SK-N-SH (cell line): ENCODE measurements around the gene TFEB. TPM values are rescaled to one million over a fixed set of nuclear protein-coding genes. Genes with fewer than 3 reads are reported as not detected.

Source experiments
- CTCF ChIA-PET: fragments of 300-600, 350-600 bp; formaldehyde crosslinking; extraction: SDS; loops from one replicate; lab custom pipeline; 2021; lab: Yijun Ruan, JAX
- POLR2A ChIA-PET: fragments of 350-600 bp; sonication (Branson Sonifier 250); formaldehyde crosslinking; extraction: SDS; loops from one replicate; lab custom pipeline; 2020; ENCODE audit warnings: antibody characterized with exemption, inconsistent platforms; lab: Yijun Ruan, JAX
- DNase-seq: peaks from one replicate; pipeline ENCODE4 v3.0.0; 2012
- H2AFZ ChIP-seq: fragments of 200-600 bp; sonication (generic); 2 replicates; pipeline ENCODE4 v1.8.1; 2016; ENCODE audit warnings: antibody characterized with exemption, mild to moderate bottlenecking, low read depth
- H3F3A ChIP-seq: fragments of 200-600 bp; sonication (generic); replicated peaks from 2 replicates; pipeline ENCODE3; 2016; ENCODE audit warnings: antibody characterized with exemption, mild to moderate bottlenecking; ENCODE audit not compliant: insufficient read depth
- H3K27ac ChIP-seq, 2 experiments: fragments of 200-500 bp in 1 of 2; fragments of 200-600 bp in 1 of 2; sonication (Bioruptor generic) in 1 of 2; sonication (generic), shearing (Covaris generic) in 1 of 2; 2 replicates each; pipeline versions ENCODE4 v1.5.1 to v1.6.1; 2014 to 2016; ENCODE audit warnings: low read depth in 2 of 2, inconsistent platforms in 1 of 2, low read length in 1 of 2, mild to moderate bottlenecking in 1 of 2, mixed read lengths in 1 of 2
- H3K27me3 ChIP-seq: fragments of 200-600 bp; sonication (generic), shearing (Covaris generic); 2 replicates; pipeline ENCODE4 v1.6.1; 2016; ENCODE audit warnings: mixed run types; ENCODE audit not compliant: insufficient read depth
- H3K36me3 ChIP-seq, 2 experiments: fragments of 200-500 bp in 1 of 2; fragments of 200-600 bp in 1 of 2; sonication (Bioruptor generic) in 1 of 2; sonication (generic) in 1 of 2; replicated peaks in 1 of 2; 2 replicates each; pipeline versions ENCODE3 to v1.5.1; 2014 to 2016; ENCODE audit warnings: low read length in 1 of 2, mild to moderate bottlenecking in 1 of 2; ENCODE audit not compliant: insufficient read depth in 2 of 2, control insufficient read depth in 1 of 2
- H3K4me1 ChIP-seq, 2 experiments: fragments of 200-500 bp in 1 of 2; fragments of 200-600 bp in 1 of 2; sonication (Bioruptor generic) in 1 of 2; sonication (generic), shearing (Covaris generic) in 1 of 2; 2 replicates each; pipeline versions ENCODE4 v1.5.1 to v1.6.1; 2014 to 2016; ENCODE audit warnings: low read depth in 1 of 2, low read length in 1 of 2, mixed run types in 1 of 2; ENCODE audit not compliant: insufficient read depth in 2 of 2, control insufficient read depth in 1 of 2
- H3K4me2 ChIP-seq: fragments of 200-600 bp; sonication (generic), shearing (Covaris generic); 2 replicates; pipeline ENCODE4 v1.6.1; 2017; ENCODE audit warnings: mixed run types
- H3K4me3 ChIP-seq, 2 experiments: fragments of 200-500 bp in 1 of 2; fragments of 200-600 bp in 1 of 2; sonication (Bioruptor generic) in 1 of 2; sonication (generic), shearing (Covaris generic) in 1 of 2; 2 replicates each; pipeline versions ENCODE4 v1.5.1 to v1.8.1; 2014 to 2016; ENCODE audit warnings: low read depth in 2 of 2, inconsistent platforms in 1 of 2, low read length in 1 of 2, mild to moderate bottlenecking in 1 of 2, mixed read lengths in 1 of 2, moderate library complexity in 1 of 2
- H3K79me2 ChIP-seq: fragments of 200-600 bp; sonication (generic); 2 replicates; pipeline ENCODE4 v1.8.1; 2017; ENCODE audit warnings: mild to moderate bottlenecking; ENCODE audit not compliant: insufficient read depth
- H3K9ac ChIP-seq: fragments of 200-600 bp; sonication (generic); 2 replicates; pipeline ENCODE4 v1.6.1; 2017; ENCODE audit warnings: mixed run types
- H3K9me2 ChIP-seq: fragments of 200-600 bp; sonication (generic); 2 replicates; pipeline ENCODE4 v1.6.1; 2017; ENCODE audit warnings: mixed run types
- H3K9me3 ChIP-seq: fragments of 200-600 bp; sonication (generic); 2 replicates; pipeline ENCODE4 v1.6.1; 2017; ENCODE audit warnings: mixed run types, mild to moderate bottlenecking, moderate library complexity
- H4K20me1 ChIP-seq: fragments of 200-600 bp; sonication (generic); 2 replicates; pipeline ENCODE4 v1.6.1; 2017; ENCODE audit warnings: mild to moderate bottlenecking, mixed run types; ENCODE audit not compliant: insufficient read depth
- CTCF ChIP-seq: fragments of 200-600 bp; sonication (generic); IDR thresholded peaks from 2 replicates; pipeline ENCODE4 v1.6.1; 2017; ENCODE audit warnings: antibody characterized with exemption, mild to moderate bottlenecking, moderate library complexity
- ELF1 ChIP-seq: IDR thresholded peaks from 2 replicates; pipeline ENCODE4 v1.4.0; 2012
- EP300 ChIP-seq, 2 experiments: IDR thresholded peaks; 2 replicates each; pipeline versions ENCODE4 v1.4.0 to v1.6.1; 2012; ENCODE audit warnings: borderline replicate concordance in 1 of 2, low read depth in 1 of 2, low read length in 1 of 2
- EZH2phosphoT487 ChIP-seq: fragments of 200-600 bp; sonication (generic); IDR thresholded peaks from 2 replicates; pipeline ENCODE4 v1.6.1; 2017; ENCODE audit warnings: low read depth, mixed run types, mild to moderate bottlenecking, antibody characterized with exemption, moderate library complexity, borderline replicate concordance
- FOSL2 ChIP-seq: IDR thresholded peaks from 2 replicates; pipeline ENCODE4 v1.4.0; 2012; ENCODE audit warnings: low read depth, mild to moderate bottlenecking, moderate library complexity, borderline replicate concordance
- GATA2 ChIP-seq: sonication (generic); formaldehyde crosslinking; IDR thresholded peaks from 2 replicates; pipeline ENCODE4 v1.5.0; 2020; ENCODE audit warnings: mild to moderate bottlenecking, missing genetic modification reagents
- MAX ChIP-seq: IDR thresholded peaks from 2 replicates; pipeline ENCODE4 v1.4.0; 2012; ENCODE audit warnings: low read depth
- MEF2A ChIP-seq: IDR thresholded peaks from 2 replicates; pipeline ENCODE4 v1.4.0; 2012; ENCODE audit warnings: low read depth, borderline replicate concordance
- POLR2AphosphoS5 ChIP-seq: IDR thresholded peaks from 2 replicates; pipeline ENCODE4 v1.6.1; 2012; ENCODE audit warnings: low read depth, low read length
- RAD21 ChIP-seq: IDR thresholded peaks from 2 replicates; pipeline ENCODE4 v1.6.1; 2012; ENCODE audit warnings: mild to moderate bottlenecking, low read length
- RCOR1 ChIP-seq: fragments of 150-350 bp; IDR thresholded peaks from 2 replicates; pipeline ENCODE4 v1.6.1; 2017; ENCODE audit warnings: antibody characterized with exemption, low read length
- REST ChIP-seq: IDR thresholded peaks from 2 replicates; pipeline ENCODE4 v1.6.1; 2012; ENCODE audit warnings: mild to moderate bottlenecking, low read depth, low read length, moderate library complexity
- RXRA ChIP-seq: IDR thresholded peaks from 2 replicates; pipeline ENCODE4 v1.4.0; 2012; ENCODE audit warnings: low read depth, mild to moderate bottlenecking, borderline replicate concordance
- SIN3A ChIP-seq: IDR thresholded peaks from 2 replicates; pipeline ENCODE4 v1.6.1; 2012; ENCODE audit warnings: low read depth, mild to moderate bottlenecking, low read length, moderate library complexity, borderline replicate concordance
- TAF1 ChIP-seq: IDR thresholded peaks from 2 replicates; pipeline ENCODE4 v1.6.1; 2012; ENCODE audit warnings: low read depth, mild to moderate bottlenecking, low read length, moderate library complexity, borderline replicate concordance
- TEAD4 ChIP-seq: IDR thresholded peaks from 2 replicates; pipeline ENCODE4 v1.4.0; 2012; ENCODE audit warnings: mild to moderate bottlenecking, borderline replicate concordance; ENCODE audit not compliant: insufficient read depth
- YY1 ChIP-seq: IDR thresholded peaks from 2 replicates; pipeline ENCODE4 v1.4.0; 2012; ENCODE audit warnings: low read depth, mild to moderate bottlenecking
- WGBS: methylation state at CpG from one replicate; pipeline ENCODE4 v1.1.6; 2017; ENCODE audit warnings: low lambda C conversion rate; 5-methylcytosine and 5-hydroxymethylcytosine counted together
- polyA plus RNA-seq, 3 experiments: library from polyadenylated mRNA; depleted of rRNA; stranded (reverse); fragments of >200 nt; gene quantifications; 2 replicates each; pipeline ENCODE4 v1.2.3, GENCODE V29; 2012
- TF ChIP-seq, protein P1 (sequence below): fragments of 150-350 bp; IDR thresholded peaks from 2 replicates; pipeline ENCODE4 v1.6.1; 2016; ENCODE audit warnings: mild to moderate bottlenecking, low read depth, low read length
- TF ChIP-seq, protein P2 (sequence below): IDR thresholded peaks from 2 replicates; pipeline ENCODE4 v1.4.0; 2012; ENCODE audit warnings: low read depth, borderline replicate concordance

The TFEB gene
- polyA plus RNA-seq, 1 of the 3 experiments (the other 2 are of a cell fraction), result 6.2 TPM

- ChIA-PET CTCF (interaction anchor here (4.5 to 6.4 kb wide), 3 partner anchors 26 to 55 kb away, joined by 29 to 53 read pairs (median 32); partner anchors contain the start of gene TOMM6), POLR2A (interaction anchor here (3.6 kb wide), 1 partner anchor 55 kb away, joined by 23 read pairs; the partner anchor contains the start of gene TOMM6)
- Histone ChIP-seq H3K27ac (peak overlapping the region in 1 of 2 experiments; percentile 81; a peak in 1 of 4 replicates), H3K4me3 (peak overlapping the region in 1 of 2 experiments; percentile 71; a peak in 1 of 4 replicates), H3K27me3 (no peaks in the 10 kb centered on the region), H4K20me1 (no peaks in the 10 kb centered on the region), H3K4me2 (peak overlapping the region; percentile 93), H3F3A (peaks cover 10% of the 10 kb centered on the region), H3K9me2 (no peaks in the 10 kb centered on the region), H3K9ac (0 out of 2 replicates have a peak overlapping the region, but pooled peaks have one; percentile 58), H3K9me3 (no peaks in the 10 kb centered on the region), H3K36me3 (no peaks in the 10 kb centered on the region), H3K79me2 (peaks cover 54% of the 10 kb centered on the region), H3K4me1 (peaks cover 37 to 54% of the 10 kb centered on the region in 2 experiments), H2AFZ (no peak overlapping the region)
- DNase-seq, result no peak
- TF ChIP-seq, protein P1, sequence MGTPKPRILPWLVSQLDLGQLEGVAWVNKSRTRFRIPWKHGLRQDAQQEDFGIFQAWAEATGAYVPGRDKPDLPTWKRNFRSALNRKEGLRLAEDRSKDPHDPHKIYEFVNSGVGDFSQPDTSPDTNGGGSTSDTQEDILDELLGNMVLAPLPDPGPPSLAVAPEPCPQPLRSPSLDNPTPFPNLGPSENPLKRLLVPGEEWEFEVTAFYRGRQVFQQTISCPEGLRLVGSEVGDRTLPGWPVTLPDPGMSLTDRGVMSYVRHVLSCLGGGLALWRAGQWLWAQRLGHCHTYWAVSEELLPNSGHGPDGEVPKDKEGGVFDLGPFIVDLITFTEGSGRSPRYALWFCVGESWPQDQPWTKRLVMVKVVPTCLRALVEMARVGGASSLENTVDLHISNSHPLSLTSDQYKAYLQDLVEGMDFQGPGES, result no peak
- no peak for TF ChIP-seq EZH2phosphoT487
- TF ChIP-seq ELF1, result no peak
These were observed 3.3 kb downstream of the TFEB start for GRCh38 chr6:41732149-41732548.

DNA sequence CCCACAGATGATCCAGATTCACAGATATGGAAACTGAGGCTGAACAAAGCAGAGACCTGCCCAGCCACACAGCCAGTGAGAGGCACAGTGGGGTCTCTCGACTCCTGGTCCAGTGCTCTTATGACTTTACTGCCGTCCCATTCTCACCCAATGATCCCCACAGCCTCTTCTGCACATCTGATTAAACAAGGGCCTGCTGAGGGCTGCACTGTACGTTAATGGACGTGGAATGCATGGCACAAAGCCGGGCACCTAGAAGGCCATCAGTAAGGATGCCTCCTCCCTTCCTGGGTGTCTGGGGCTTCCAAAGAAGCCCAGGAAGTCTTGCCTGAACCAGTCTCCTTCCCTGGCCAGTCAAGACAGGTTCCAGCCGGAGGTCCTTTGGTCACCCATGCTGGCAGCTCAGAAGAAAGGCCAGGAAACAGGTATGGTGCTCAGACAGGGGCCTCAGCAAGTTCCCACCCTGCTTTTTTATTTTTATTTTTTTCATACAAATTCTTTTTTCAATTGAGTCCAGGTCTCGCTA, 3.8 kb downstream of the TFEB start:
- H3K9ac ChIP-seq, result no peak overlapping the region
- TF ChIP-seq MAX, result no peak
- TF ChIP-seq MEF2A, result no peak
- TF ChIP-seq POLR2AphosphoS5, result no peak
- no peak for TF ChIP-seq RAD21
- TF ChIP-seq EP300 (IDR thresholded peaks at IDR 0.05; ENCODE audit: borderline replicate concordance in 1 of 2, low read depth in 1 of 2, low read length in 1 of 2), result no peak
- TF ChIP-seq FOSL2, result no peak
- TF ChIP-seq ELF1, result no peak
- TF ChIP-seq TEAD4, result no peak
- TF ChIP-seq, protein P2, sequence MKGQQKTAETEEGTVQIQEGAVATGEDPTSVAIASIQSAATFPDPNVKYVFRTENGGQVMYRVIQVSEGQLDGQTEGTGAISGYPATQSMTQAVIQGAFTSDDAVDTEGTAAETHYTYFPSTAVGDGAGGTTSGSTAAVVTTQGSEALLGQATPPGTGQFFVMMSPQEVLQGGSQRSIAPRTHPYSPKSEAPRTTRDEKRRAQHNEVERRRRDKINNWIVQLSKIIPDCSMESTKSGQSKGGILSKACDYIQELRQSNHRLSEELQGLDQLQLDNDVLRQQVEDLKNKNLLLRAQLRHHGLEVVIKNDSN, result no peak
- TF ChIP-seq RCOR1, result no peak
- no peak for TF ChIP-seq GATA2
- TF ChIP-seq YY1, result no peak
- no peak for TF ChIP-seq RXRA
- TF ChIP-seq SIN3A, result no peak
- TF ChIP-seq REST, result no peak
- no peak for TF ChIP-seq TAF1
- TF ChIP-seq CTCF, result no peak
- H2AFZ ChIP-seq, result no peak overlapping the region
- peak overlapping the region in 1 of 2 experiments; percentile 30; a peak in 1 of 4 replicates for H3K4me3 ChIP-seq
- H3K27me3 ChIP-seq, result no peaks in the 10 kb centered on the region
- ChIA-PET POLR2A (no interaction called here), CTCF (interaction anchor here (1.6 to 4.5 kb wide), 4 partner anchors 26 to 363 kb away, joined by 6 to 32 read pairs (median 8); partner anchors contain the start of gene TOMM6)
- peaks cover 37 to 54% of the 10 kb centered on the region in 2 experiments for H3K4me1 ChIP-seq
- no peaks in the 10 kb centered on the region for H4K20me1 ChIP-seq
- 89% methylated on average over 7 of the region's 7 CpGs for WGBS
- peaks cover 10% of the 10 kb centered on the region for H3F3A ChIP-seq
- peaks cover 57% of the 10 kb centered on the region for H3K79me2 ChIP-seq
- H3K9me2 ChIP-seq, result no peaks in the 10 kb centered on the region
- H3K27ac ChIP-seq, result no peak overlapping the region
- H3K36me3 ChIP-seq, result no peaks in the 10 kb centered on the region
- peak overlapping the region; percentile 93 for H3K4me2 ChIP-seq
- no peaks in the 10 kb centered on the region for H3K9me3 ChIP-seq
- DNase-seq, result no peak
